Activated T-cell treated with anti-CD3 and anti-CD28 coated beads, Interleukin-2, amount 50 U/mL, for 24 hours (primary cell): Measurements from ENCODE around the gene TCHHL1.

ENCODE experiments used
- DNase-seq: peaks from one replicate; pipeline ENCODE4 v3.0.0-alpha.2; 2020
- H3K27ac Mint-ChIP-seq: 2 replicates; pipeline ENCODE4 v1.8.0; 2020; ENCODE audit warnings: mild to moderate bottlenecking, mixed read lengths
- H3K27me3 Mint-ChIP-seq: 2 replicates; pipeline ENCODE4 v1.8.0; 2020; ENCODE audit warnings: mixed read lengths
- H3K36me3 Mint-ChIP-seq: 2 replicates; pipeline ENCODE4 v1.8.0; 2020; ENCODE audit warnings: low read depth, mixed read lengths
- H3K4me1 Mint-ChIP-seq: 2 replicates; pipeline ENCODE4 v1.8.0; 2020; ENCODE audit warnings: low read depth, mixed read lengths
- H3K4me3 Mint-ChIP-seq: 2 replicates; pipeline ENCODE4 v1.8.0; 2020; ENCODE audit warnings: mild to moderate bottlenecking, moderate library complexity, mixed read lengths
- H3K9me3 Mint-ChIP-seq: 2 replicates; pipeline ENCODE4 v1.8.0; 2020; ENCODE audit warnings: mixed read lengths

TCHHL1 gene

GRCh38 chr1:152038871-152039270 lies 50.0 kb downstream of the TCHHL1 start:
- Mint-ChIP-seq H3K4me1 (peaks cover 21% of the 10 kb centered on the region), H3K36me3 (peaks cover 28% of the 10 kb centered on the region), H3K4me3 (no peak overlapping the region), H3K27me3 (no peaks in the 10 kb centered on the region), H3K9me3 (no peaks in the 10 kb centered on the region), H3K27ac (no peak overlapping the region)
- DNase-seq = no peak

GRCh38 chr1:152036267-152037216 lies 52.3 kb downstream of the TCHHL1 start, which contains the start of gene S100A11:
S100A11 (minus strand) TSS chr1:152037004; CDS start chr1:152036915, 89 bp downstream.
- Mint-ChIP-seq H3K36me3 (peaks cover 51% of the 10 kb centered on the region), H3K27me3 (no peaks in the 10 kb centered on the region)
- DNase-seq = peak; percentile 85

GRCh38 chr1:152035539-152036266 lies 53.2 kb downstream of the TCHHL1 start:
- peak overlapping the region; percentile 97 for H3K27ac Mint-ChIP-seq
- peaks cover 3% of the 10 kb centered on the region for H3K9me3 Mint-ChIP-seq
- peak overlapping the region; percentile 96 for H3K4me3 Mint-ChIP-seq
- peaks cover 59% of the 10 kb centered on the region for H3K36me3 Mint-ChIP-seq
- DNase-seq = no peak
- H3K4me1 Mint-ChIP-seq = peaks cover 43% of the 10 kb centered on the region
- H3K27me3 Mint-ChIP-seq = no peaks in the 10 kb centered on the region

More at GRCh38 chr1:152036267-152037216, 52.3 kb downstream of the TCHHL1 start, which contains the start of gene S100A11:
- Mint-ChIP-seq H3K4me3 (peak within 1 kb of the TSS; percentile 96), H3K27ac (peak within 1 kb of the TSS; percentile 97), H3K4me1 (peaks cover 42% of the 10 kb centered on the region), H3K9me3 (peaks cover 3% of the 10 kb centered on the region)

- Mint-ChIP-seq H3K4me3 (peak overlapping the region; percentile 96), H3K27me3 (no peaks in the 10 kb centered on the region), H3K9me3 (peaks cover 3% of the 10 kb centered on the region), H3K36me3 (peaks cover 65% of the 10 kb centered on the region), H3K4me1 (peaks cover 48% of the 10 kb centered on the region), H3K27ac (peak overlapping the region; percentile 97)
- DNase-seq = peak; percentile 69
These were observed 54.0 kb downstream of the TCHHL1 start for GRCh38 chr1:152034654-152035538.

- Mint-ChIP-seq H3K4me1 (peaks cover 53% of the 10 kb centered on the region), H3K9me3 (peaks cover 3% of the 10 kb centered on the region), H3K27ac (peak overlapping the region; percentile 97), H3K27me3 (no peaks in the 10 kb centered on the region), H3K36me3 (peaks cover 69% of the 10 kb centered on the region), H3K4me3 (peak overlapping the region; percentile 96)
- DNase-seq = no peak
These were observed 54.6 kb downstream of the TCHHL1 start for GRCh38 chr1:152034324-152034653.
